GM21390 (cell line): ENCODE results near the gene PIK3R1.

Experiments used
- ATAC-seq: cut with Tn5 transposase; IDR thresholded peaks from one replicate; pipeline ENCODE4 v1.9.1; 2021; ENCODE audit not compliant: unreplicated experiment

The PIK3R1 gene

GRCh38 chr5:68268101-68268851 is 52.7 kb downstream of the PIK3R1 start:
- peak; percentile 49 for ATAC-seq

- ATAC-seq = no peak
These were observed 53.2 kb downstream of the PIK3R1 start for GRCh38 chr5:68268852-68269130.

GRCh38 chr5:68269820-68270219 is 54.3 kb downstream of the PIK3R1 start:
- ATAC-seq = no peak

GRCh38 chr5:68270399-68270975 is 54.9 kb downstream of the PIK3R1 start:
- no peak for ATAC-seq

GRCh38 chr5:68271124-68271523 is 55.6 kb downstream of the PIK3R1 start:
- ATAC-seq = no peak

- no peak for ATAC-seq
These were observed 56.7 kb downstream of the PIK3R1 start for GRCh38 chr5:68272289-68272688.

- peak; percentile 63 for ATAC-seq
These were observed 58.3 kb downstream of the PIK3R1 start for GRCh38 chr5:68273717-68274409.

GRCh38 chr5:68274847-68275651 is 59.5 kb downstream of the PIK3R1 start:
- ATAC-seq = peak; percentile 58

GRCh38 chr5:68276740-68277139 is 61.2 kb downstream of the PIK3R1 start:
- no peak for ATAC-seq

GRCh38 chr5:68277431-68277830 is 61.9 kb downstream of the PIK3R1 start:
- no peak for ATAC-seq

- no peak for ATAC-seq
These were observed 64.4 kb downstream of the PIK3R1 start for GRCh38 chr5:68279984-68280383.

- no peak for ATAC-seq
These were observed 66.4 kb downstream of the PIK3R1 start for GRCh38 chr5:68282001-68282400.

GRCh38 chr5:68283766-68284165 is 68.2 kb downstream of the PIK3R1 start:
- no peak for ATAC-seq

- ATAC-seq = peak; percentile 43
These were observed 69.7 kb downstream of the PIK3R1 start for GRCh38 chr5:68285075-68285840.

GRCh38 chr5:68285851-68286611 is 70.5 kb downstream of the PIK3R1 start:
- ATAC-seq = no peak

GRCh38 chr5:68286612-68286912 is 71.0 kb downstream of the PIK3R1 start:
- ATAC-seq = no peak

GRCh38 chr5:68287631-68287975 is 72.0 kb downstream of the PIK3R1 start:
- no peak for ATAC-seq

GRCh38 chr5:68287976-68288706 is 72.6 kb downstream of the PIK3R1 start:
- peak; percentile 73 for ATAC-seq

- no peak for ATAC-seq
These were observed 73.2 kb downstream of the PIK3R1 start for GRCh38 chr5:68288707-68289134.

GRCh38 chr5:68289498-68289897 is 73.9 kb downstream of the PIK3R1 start:
- ATAC-seq = no peak
